Loucy (cell line): ENCODE measurements around the gene KYNU.

ENCODE experiments used
- EZH2phosphoT487 ChIP-seq: fragments of 200-600 bp; IDR thresholded peaks from 2 replicates; pipeline ENCODE4 v1.6.1; 2018; ENCODE audit warnings: antibody characterized with exemption, mild to moderate bottlenecking, moderate library complexity, borderline replicate concordance
- TF ChIP-seq, protein P1 (sequence below): fragments of 200-600 bp; sonication (generic); conservative IDR thresholded peaks from 2 replicates; pipeline ENCODE4 v1.5.1; 2014; ENCODE audit warnings: mild to moderate bottlenecking, antibody characterized with exemption, low read length

DNA sequence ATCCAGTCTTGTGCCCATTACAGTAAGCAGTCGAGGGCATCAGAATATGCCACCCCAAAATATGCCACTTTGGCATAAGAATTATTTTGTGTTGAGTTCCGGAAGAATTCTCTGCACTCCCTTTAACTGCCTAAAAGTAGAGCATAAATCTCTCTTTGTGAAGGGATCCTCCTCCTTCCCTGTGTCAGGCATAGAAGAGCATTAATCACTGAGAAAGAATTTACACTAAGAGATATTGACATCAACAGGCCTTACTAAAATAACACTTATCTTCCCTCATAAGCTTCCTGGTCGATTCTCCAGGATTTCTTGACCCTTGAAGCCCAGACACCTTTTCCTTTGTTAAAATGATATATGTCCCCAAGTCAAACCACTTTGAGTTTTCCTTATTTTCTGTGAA lies 27.6 kb upstream of the KYNU start:
- TF ChIP-seq, protein P1, sequence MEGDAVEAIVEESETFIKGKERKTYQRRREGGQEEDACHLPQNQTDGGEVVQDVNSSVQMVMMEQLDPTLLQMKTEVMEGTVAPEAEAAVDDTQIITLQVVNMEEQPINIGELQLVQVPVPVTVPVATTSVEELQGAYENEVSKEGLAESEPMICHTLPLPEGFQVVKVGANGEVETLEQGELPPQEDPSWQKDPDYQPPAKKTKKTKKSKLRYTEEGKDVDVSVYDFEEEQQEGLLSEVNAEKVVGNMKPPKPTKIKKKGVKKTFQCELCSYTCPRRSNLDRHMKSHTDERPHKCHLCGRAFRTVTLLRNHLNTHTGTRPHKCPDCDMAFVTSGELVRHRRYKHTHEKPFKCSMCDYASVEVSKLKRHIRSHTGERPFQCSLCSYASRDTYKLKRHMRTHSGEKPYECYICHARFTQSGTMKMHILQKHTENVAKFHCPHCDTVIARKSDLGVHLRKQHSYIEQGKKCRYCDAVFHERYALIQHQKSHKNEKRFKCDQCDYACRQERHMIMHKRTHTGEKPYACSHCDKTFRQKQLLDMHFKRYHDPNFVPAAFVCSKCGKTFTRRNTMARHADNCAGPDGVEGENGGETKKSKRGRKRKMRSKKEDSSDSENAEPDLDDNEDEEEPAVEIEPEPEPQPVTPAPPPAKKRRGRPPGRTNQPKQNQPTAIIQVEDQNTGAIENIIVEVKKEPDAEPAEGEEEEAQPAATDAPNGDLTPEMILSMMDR = no peak
- no peak for TF ChIP-seq EZH2phosphoT487
